ENCODE measurements around the gene SLIT1. TPM values are rescaled to one million over a fixed set of nuclear protein-coding genes. Genes with fewer than 3 reads are reported as not detected.
A peak's percentile ranks its signal among the peaks of the same experiment; 100 is the strongest.

The SLIT1 gene
- total and polyA plus RNA-seq, 2 donors (not counting 1 experiment from before 2014, with no cell fraction given): 0.15 to 0.49 TPM

- no peaks in the 10 kb centered on the region for H3K36me3 ChIP-seq (replicated peaks in 1 of 2; ENCODE audit: control extremely low read depth in 1 of 2, control insufficient read depth in 1 of 2, extremely low read depth in 1 of 2, insufficient read depth in 2 of 2, low read length in 1 of 2)
- Mint-ChIP-seq H3K27ac (no peak overlapping the region), H3K4me3 (no peak overlapping the region), H3K9me3 (ENCODE audit: insufficient read depth) (no peaks in the 10 kb centered on the region), H3K4me1 (peaks cover 15% of the 10 kb centered on the region), H3K27me3 (peaks cover 62% of the 10 kb centered on the region)
- H3K9ac ChIP-seq (ENCODE audit: low read length): no peak overlapping the region
- H3K4me3 ChIP-seq (ENCODE audit: control extremely low read depth in 1 of 5, extremely low read depth in 1 of 5, insufficient read depth in 1 of 5, low read depth in 2 of 5, low read length in 4 of 5): no peak overlapping the region
- ChIA-PET POLR2A (no interaction called here), CTCF (interaction anchor here (1.5 kb wide), 1 partner anchor 114 kb away, joined by 4 read pairs; no protein-coding TSS in a partner anchor)
- intact Hi-C loops (cut with micrococcal nuclease): no loop called here
- H3K9me3 ChIP-seq (ENCODE audit: control extremely low read depth in 1 of 3, control insufficient read depth in 2 of 3, insufficient read depth in 1 of 3, low read length in 2 of 3): peaks cover 0 to 2% (median 0%) of the 10 kb centered on the region in 3 donors
- peaks cover 0 to 48% (median 14%) of the 10 kb centered on the region in 4 experiments for H3K27me3 ChIP-seq (replicated peaks in 1 of 4; ENCODE audit: control extremely low read depth in 1 of 4, control insufficient read depth in 3 of 4, insufficient read depth in 4 of 4, low read length in 3 of 4)
- no peak overlapping the region for H3K27ac ChIP-seq (ENCODE audit: low read length in 2 of 2)
- ATAC-seq (ENCODE audit: low read depth) (no peak), DNase-seq (no peak)
- TF ChIP-seq CTCF (IDR thresholded peaks at IDR 0.05) (no peak), EZH2 (IDR thresholded peaks at IDR 0.05; ENCODE audit: borderline replicate concordance, insufficient read depth, low read depth, low read length, poor library complexity, severe bottlenecking) (no peak)
- H3K79me2 ChIP-seq (ENCODE audit: control insufficient read depth, insufficient read depth, low read length): no peaks in the 10 kb centered on the region
- no peaks in the 10 kb centered on the region for H4K20me1 ChIP-seq (ENCODE audit: control insufficient read depth, insufficient read depth, low read length, poor library complexity, severe bottlenecking)
- no peak overlapping the region for H3K4me2 ChIP-seq (replicated peaks; ENCODE audit: low read depth, low read length, poor library complexity, severe bottlenecking)
- WGBS (ENCODE audit: insufficient coverage): 94% methylated on average over 15 of the region's 18 CpGs
- H3K4me1 ChIP-seq (ENCODE audit: control insufficient read depth in 2 of 2, insufficient read depth in 2 of 2, low read length in 2 of 2): peaks cover 13 to 17% of the 10 kb centered on the region in 2 donors
- H2AFZ ChIP-seq (ENCODE audit: insufficient read depth, low read depth, low read length, poor library complexity, severe bottlenecking): no peak overlapping the region
These were observed 1.2 kb upstream of the SLIT1 start for GRCh38 chr10:97186911-97187310.

- CTCF ChIA-PET: interaction anchor here (2.4 kb wide), 1 partner anchor 12 kb away, joined by 7 read pairs; no protein-coding TSS in a partner anchor
- Histone ChIP-seq H3K9ac (ENCODE audit: low read length) (no peak overlapping the region), H4K20me1 (ENCODE audit: control insufficient read depth, insufficient read depth, low read length, poor library complexity, severe bottlenecking) (no peaks in the 10 kb centered on the region), H3K9me3 (ENCODE audit: control extremely low read depth in 1 of 3, control insufficient read depth in 2 of 3, insufficient read depth in 1 of 3, low read length in 2 of 3) (peaks cover 0 to 2% (median 0%) of the 10 kb centered on the region in 3 donors), H3K79me2 (ENCODE audit: control insufficient read depth, insufficient read depth, low read length) (no peaks in the 10 kb centered on the region), H3K4me1 (ENCODE audit: control insufficient read depth in 2 of 2, insufficient read depth in 2 of 2, low read length in 2 of 2) (peaks cover 13 to 17% of the 10 kb centered on the region in 2 donors), H3K36me3 (replicated peaks in 1 of 2; ENCODE audit: control extremely low read depth in 1 of 2, control insufficient read depth in 1 of 2, extremely low read depth in 1 of 2, insufficient read depth in 2 of 2, low read length in 1 of 2) (no peaks in the 10 kb centered on the region), H2AFZ (ENCODE audit: insufficient read depth, low read depth, low read length, poor library complexity, severe bottlenecking) (no peak overlapping the region), H3K27ac (ENCODE audit: low read length in 2 of 2) (no peak overlapping the region), H3K4me3 (ENCODE audit: control extremely low read depth in 1 of 5, extremely low read depth in 1 of 5, insufficient read depth in 1 of 5, low read depth in 2 of 5, low read length in 4 of 5) (no peak overlapping the region), H3K27me3 (replicated peaks in 1 of 4; ENCODE audit: control extremely low read depth in 1 of 4, control insufficient read depth in 3 of 4, insufficient read depth in 4 of 4, low read length in 3 of 4) (peaks cover 0 to 63% (median 15%) of the 10 kb centered on the region in 4 experiments), H3K4me2 (replicated peaks; ENCODE audit: low read depth, low read length, poor library complexity, severe bottlenecking) (peak overlapping the region; percentile 67)
- no peak for DNase-seq
- Mint-ChIP-seq H3K4me1 (peaks cover 15% of the 10 kb centered on the region), H3K9me3 (ENCODE audit: insufficient read depth) (no peaks in the 10 kb centered on the region), H3K4me3 (peak overlapping the region; percentile 33), H3K27me3 (peaks cover 65% of the 10 kb centered on the region), H3K27ac (no peak overlapping the region)
- WGBS (ENCODE audit: insufficient coverage): 27% methylated on average over 16 of the region's 17 CpGs
- intact Hi-C loops (cut with micrococcal nuclease): no loop called here
- ATAC-seq (ENCODE audit: low read depth): no peak
- TF ChIP-seq EZH2 (IDR thresholded peaks at IDR 0.05; ENCODE audit: borderline replicate concordance, insufficient read depth, low read depth, low read length, poor library complexity, severe bottlenecking) (no peak), CTCF (IDR thresholded peaks at IDR 0.05) (no peak)
- POLR2A ChIA-PET: no interaction called here
These were observed 811 bp downstream of the SLIT1 start for GRCh38 chr10:97184971-97185325.
